DND-41 (cell line): ENCODE results near the gene NTN4.

Experiments used
- ATAC-seq: fragments of 200-7000 bp; cut with Tn5 transposase; 3 replicates; pipeline ENCODE4 v1.9.1; 2021; ENCODE audit warnings: low read depth; ENCODE audit not compliant: insufficient read depth
- DNase-seq: peaks from one replicate; pipeline ENCODE4 v3.0.0-alpha.2; 2020
- H2AFZ ChIP-seq: 2 replicates; pipeline ENCODE4 v1.6.0; 2012; ENCODE audit warnings: low read depth, low read length
- H3K27ac ChIP-seq: 2 replicates; pipeline ENCODE4 v1.5.1; 2012; ENCODE audit warnings: low read length, inconsistent platforms
- H3K27me3 ChIP-seq: fragments of 200-600 bp; sonication (generic); 2 replicates; pipeline ENCODE4 v1.6.0; 2012; ENCODE audit warnings: low read length, mild to moderate bottlenecking, inconsistent platforms; ENCODE audit not compliant: insufficient read depth, poor library complexity
- H3K36me3 ChIP-seq: 2 replicates; pipeline ENCODE4 v1.5.1; 2012; ENCODE audit warnings: low read length, inconsistent platforms; ENCODE audit not compliant: insufficient read depth
- H3K4me1 ChIP-seq: 2 replicates; pipeline ENCODE4 v1.5.1; 2012; ENCODE audit warnings: mild to moderate bottlenecking, low read length; ENCODE audit not compliant: insufficient read depth
- H3K4me2 ChIP-seq: 2 replicates; pipeline ENCODE4 v1.6.0; 2012; ENCODE audit warnings: mild to moderate bottlenecking, moderate library complexity, low read length, inconsistent platforms; ENCODE audit not compliant: insufficient read depth
- H3K4me3 ChIP-seq, 2 experiments: fragments of 200-600 bp in 1 of 2; shearing (Covaris generic) in 1 of 2; 2 replicates each; pipeline ENCODE4 v1.5.1; 2012 to 2016; ENCODE audit warnings: inconsistent platforms in 2 of 2, low read length in 2 of 2, mild to moderate bottlenecking in 2 of 2, low read depth in 1 of 2, moderate library complexity in 1 of 2
- H3K79me2 ChIP-seq: 2 replicates; pipeline ENCODE4 v1.6.0; 2012; ENCODE audit warnings: low read length, inconsistent platforms; ENCODE audit not compliant: insufficient read depth
- H3K9ac ChIP-seq: 2 replicates; pipeline ENCODE4 v1.6.0; 2012; ENCODE audit warnings: low read depth, mild to moderate bottlenecking, inconsistent platforms, low read length, moderate library complexity
- H3K9me3 ChIP-seq: 2 replicates; pipeline ENCODE4 v1.5.1; 2012; ENCODE audit warnings: low read length, moderate library complexity, mild to moderate bottlenecking, inconsistent platforms; ENCODE audit not compliant: insufficient read depth, severe bottlenecking
- H4K20me1 ChIP-seq: 2 replicates; pipeline ENCODE4 v1.6.0; 2012; ENCODE audit warnings: low read length; ENCODE audit not compliant: insufficient read depth
- EZH2 ChIP-seq: IDR thresholded peaks from 3 replicates; pipeline ENCODE4 v1.6.1; 2012; ENCODE audit warnings: borderline replicate concordance, low read depth, mild to moderate bottlenecking, moderate library complexity, low read length, inconsistent platforms; ENCODE audit not compliant: severe bottlenecking
- TF ChIP-seq, protein P1 (sequence below): IDR thresholded peaks from 2 replicates; pipeline ENCODE4 v1.5.1; 2012; ENCODE audit warnings: borderline replicate concordance, low read length, moderate library complexity, mild to moderate bottlenecking; ENCODE audit not compliant: poor library complexity, severe bottlenecking; ENCODE audit errors: extremely low read depth

NTN4 gene

DNA sequence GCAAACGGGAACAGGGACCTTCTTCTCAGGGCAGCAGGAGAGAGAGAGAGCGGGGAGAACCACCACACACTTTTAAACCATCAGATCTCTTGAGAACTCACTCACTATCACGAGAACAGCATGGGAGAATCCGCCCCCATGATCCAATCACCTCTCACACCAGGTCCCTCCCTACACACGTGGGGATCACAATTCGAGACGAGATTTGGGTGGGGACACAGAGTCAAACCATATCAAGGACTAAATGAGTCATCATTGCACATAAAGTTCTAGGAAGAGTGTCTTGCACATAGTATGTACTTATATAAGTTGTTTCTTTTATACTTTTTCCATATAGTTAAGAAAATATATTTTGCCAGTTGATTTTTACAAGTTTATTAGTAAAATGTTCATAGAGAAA lies 17.6 kb upstream of the NTN4 start:
- H2AFZ ChIP-seq, result no peak overlapping the region
- TF ChIP-seq, protein P1, sequence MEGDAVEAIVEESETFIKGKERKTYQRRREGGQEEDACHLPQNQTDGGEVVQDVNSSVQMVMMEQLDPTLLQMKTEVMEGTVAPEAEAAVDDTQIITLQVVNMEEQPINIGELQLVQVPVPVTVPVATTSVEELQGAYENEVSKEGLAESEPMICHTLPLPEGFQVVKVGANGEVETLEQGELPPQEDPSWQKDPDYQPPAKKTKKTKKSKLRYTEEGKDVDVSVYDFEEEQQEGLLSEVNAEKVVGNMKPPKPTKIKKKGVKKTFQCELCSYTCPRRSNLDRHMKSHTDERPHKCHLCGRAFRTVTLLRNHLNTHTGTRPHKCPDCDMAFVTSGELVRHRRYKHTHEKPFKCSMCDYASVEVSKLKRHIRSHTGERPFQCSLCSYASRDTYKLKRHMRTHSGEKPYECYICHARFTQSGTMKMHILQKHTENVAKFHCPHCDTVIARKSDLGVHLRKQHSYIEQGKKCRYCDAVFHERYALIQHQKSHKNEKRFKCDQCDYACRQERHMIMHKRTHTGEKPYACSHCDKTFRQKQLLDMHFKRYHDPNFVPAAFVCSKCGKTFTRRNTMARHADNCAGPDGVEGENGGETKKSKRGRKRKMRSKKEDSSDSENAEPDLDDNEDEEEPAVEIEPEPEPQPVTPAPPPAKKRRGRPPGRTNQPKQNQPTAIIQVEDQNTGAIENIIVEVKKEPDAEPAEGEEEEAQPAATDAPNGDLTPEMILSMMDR, result no peak
- no peak for TF ChIP-seq EZH2
- H3K9ac ChIP-seq, result no peak overlapping the region
- no peaks in the 10 kb centered on the region for H4K20me1 ChIP-seq
- no peaks in the 10 kb centered on the region for H3K4me1 ChIP-seq
- no peak overlapping the region for H3K4me3 ChIP-seq
- H3K79me2 ChIP-seq, result no peaks in the 10 kb centered on the region
- DNase-seq (no peak), ATAC-seq (no peak)
- peaks cover 7% of the 10 kb centered on the region for H3K27me3 ChIP-seq
- no peak overlapping the region for H3K4me2 ChIP-seq
- H3K9me3 ChIP-seq, result no peaks in the 10 kb centered on the region
- no peaks in the 10 kb centered on the region for H3K36me3 ChIP-seq
- no peak overlapping the region for H3K27ac ChIP-seq

GRCh38 chr12:95805864-95806671 lies 15.5 kb upstream of the NTN4 start:
- TF ChIP-seq, protein P1, result no peak
- TF ChIP-seq EZH2, result no peak
- DNase-seq (no peak), ATAC-seq (no peak)
- Histone ChIP-seq H3K9ac (no peak overlapping the region), H3K27ac (no peak overlapping the region), H4K20me1 (no peaks in the 10 kb centered on the region), H3K4me2 (no peak overlapping the region), H3K27me3 (peaks cover 11% of the 10 kb centered on the region), H3K4me1 (no peaks in the 10 kb centered on the region), H2AFZ (no peak overlapping the region), H3K4me3 (no peak overlapping the region), H3K36me3 (no peaks in the 10 kb centered on the region), H3K79me2 (no peaks in the 10 kb centered on the region), H3K9me3 (no peaks in the 10 kb centered on the region)

DNA sequence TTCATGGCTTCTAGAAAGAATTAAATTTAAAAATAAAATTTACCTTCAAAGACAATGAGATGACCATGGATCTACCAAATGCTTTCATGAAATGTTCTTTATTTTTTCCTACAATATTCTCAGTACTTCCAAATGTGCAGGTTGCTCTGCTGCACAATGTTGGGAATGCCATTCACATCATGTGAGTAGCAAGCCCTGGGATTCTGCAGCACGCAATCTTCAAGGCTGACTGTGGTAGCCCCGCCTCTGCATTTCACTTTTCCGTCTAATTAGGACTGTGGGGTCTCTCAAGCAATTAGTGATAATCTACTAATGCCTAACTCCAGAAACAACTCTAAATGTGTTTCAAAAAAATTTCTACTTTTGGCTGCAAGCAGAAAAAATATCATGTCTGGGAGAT lies 13.7 kb upstream of the NTN4 start:
- Histone ChIP-seq H3K4me3 (no peak overlapping the region), H3K27ac (no peak overlapping the region), H3K79me2 (no peaks in the 10 kb centered on the region), H4K20me1 (no peaks in the 10 kb centered on the region), H2AFZ (no peak overlapping the region), H3K9me3 (no peaks in the 10 kb centered on the region), H3K36me3 (no peaks in the 10 kb centered on the region), H3K9ac (no peak overlapping the region), H3K27me3 (peaks cover 9% of the 10 kb centered on the region), H3K4me2 (no peak overlapping the region), H3K4me1 (no peaks in the 10 kb centered on the region)
- DNase-seq, result no peak
- ATAC-seq, result no peak
- TF ChIP-seq, protein P1, result no peak
- TF ChIP-seq EZH2, result no peak
